ENCODE measurements around the gene GRHPR.

- TF ChIP-seq CTCF (conservative IDR thresholded peaks at IDR 0.05; ENCODE audit: low read depth, low read length): no peak
- TF ChIP-seq MAFK (IDR thresholded peaks at IDR 0.05; ENCODE audit: low read depth, low read length): no peak
- no peak for TF ChIP-seq MXI1 (IDR thresholded peaks at IDR 0.05; ENCODE audit: borderline replicate concordance, low read depth, low read length)
- TF ChIP-seq ELK1 (IDR thresholded peaks at IDR 0.05; ENCODE audit: borderline replicate concordance, low read depth, low read length): no peak
- TF ChIP-seq NFE2L2 (IDR thresholded peaks at IDR 0.05; ENCODE audit: low read depth, low read length): no peak
- no peak for TF ChIP-seq RFX5 (IDR thresholded peaks at IDR 0.05; ENCODE audit: low read depth, low read length)
- no peak for TF ChIP-seq BHLHE40 (IDR thresholded peaks at IDR 0.05; ENCODE audit: low read depth, low read length)
- no peak for TF ChIP-seq POLR2A (IDR thresholded peaks at IDR 0.05; ENCODE audit: low read depth, low read length)
- TF ChIP-seq SMC3 (IDR thresholded peaks at IDR 0.05; ENCODE audit: low read depth, low read length): no peak
- TF ChIP-seq USF2 (IDR thresholded peaks at IDR 0.05; ENCODE audit: low read depth, low read length): no peak
- no peak for TF ChIP-seq RAD21 (IDR thresholded peaks at IDR 0.05; ENCODE audit: low read length)
Measured at GRCh38 chr9:37476930-37477329, 54.4 kb downstream of the GRHPR start.
